Activated gamma-delta T cell treated with anti-CD3 and anti-CD28 coated beads, Interleukin-2, amount 50 U/mL, for 16 hours (primary cell): ENCODE data around the gene SIDT2.

ENCODE experiments used
- DNase-seq: peaks from one replicate; pipeline ENCODE4 v3.0.0-alpha.2; 2020; ENCODE audit warnings: low read depth

SIDT2 gene

GRCh38 chr11:117189191-117189940 is 10.8 kb downstream of the SIDT2 start:
- DNase-seq: no peak

- no peak for DNase-seq
Observed at GRCh38 chr11:117189941-117190544, 11.5 kb downstream of the SIDT2 start.

GRCh38 chr11:117191680-117192400 is 13.3 kb downstream of the SIDT2 start:
- no peak for DNase-seq

- DNase-seq: no peak
Observed at GRCh38 chr11:117192401-117192875, 13.9 kb downstream of the SIDT2 start.

GRCh38 chr11:117193130-117194020 is 14.8 kb downstream of the SIDT2 start:
- DNase-seq: no peak

- no peak for DNase-seq
Observed at GRCh38 chr11:117194267-117194666, 15.7 kb downstream of the SIDT2 start.

GRCh38 chr11:117195258-117195657 is 16.7 kb downstream of the SIDT2 start:
- no peak for DNase-seq

GRCh38 chr11:117195761-117196160 is 17.2 kb downstream of the SIDT2 start:
- DNase-seq: no peak

- no peak for DNase-seq
Observed at GRCh38 chr11:117197006-117197405, 18.5 kb downstream of the SIDT2 start.

- no peak for DNase-seq
Observed at GRCh38 chr11:117197516-117198456, 19.2 kb downstream of the SIDT2 start.

- no peak for DNase-seq
Observed at GRCh38 chr11:117198613-117199012, 20.1 kb downstream of the SIDT2 start.

GRCh38 chr11:117199053-117199915 is 20.7 kb downstream of the SIDT2 start, which contains the start of gene TAGLN:
Gene TAGLN (plus strand): TSS chr11:117199370. CDS start chr11:117203014, 3,644 bp downstream.
- no peak for DNase-seq

GRCh38 chr11:117199916-117200812 is 21.6 kb downstream of the SIDT2 start:
- DNase-seq: no peak

- no peak for DNase-seq
Observed at GRCh38 chr11:117200813-117201657, 22.5 kb downstream of the SIDT2 start.

- no peak for DNase-seq
Observed at GRCh38 chr11:117201658-117202305, 23.2 kb downstream of the SIDT2 start.

GRCh38 chr11:117202386-117203068 is 24.0 kb downstream of the SIDT2 start:
- DNase-seq: no peak

GRCh38 chr11:117203069-117203407 is 24.5 kb downstream of the SIDT2 start:
- DNase-seq: no peak
